Liver (tissue), 9 donors: ENCODE data around the gene TMEM150A. TPM values are rescaled to one million over a fixed set of nuclear protein-coding genes. Genes with fewer than 3 reads are reported as not detected.
"Not testable (repeated sequence)": the region's sequence is repeated elsewhere in the genome, so short reads cannot be mapped to it uniquely, and the experiment has no call there.

Experiments
- DNase-seq: peaks from one replicate; pipeline ENCODE4 v3.0.0-alpha.2; 2017; ENCODE audit warnings: low spot score
- H3K27ac ChIP-seq, 2 donors: one replicate each; pipeline ENCODE4 v1.7.0; 2013; ENCODE audit warnings: inconsistent platforms in 2 of 2, low read length in 2 of 2, control low read depth in 1 of 2, low read depth in 1 of 2, mild to moderate bottlenecking in 1 of 2
- H3K27me3 ChIP-seq, 4 donors: one replicate each; pipeline versions ENCODE4 v1.6.1 to v1.7.0; 2013; ENCODE audit warnings: low read length in 3 of 4, inconsistent platforms in 1 of 4, mild to moderate bottlenecking in 1 of 4, moderate library complexity in 1 of 4; ENCODE audit not compliant: control insufficient read depth in 4 of 4, insufficient read depth in 4 of 4
- H3K36me3 ChIP-seq, 4 donors: one replicate each; pipeline versions ENCODE4 v1.6.1 to v1.7.0; 2013; ENCODE audit warnings: low read length in 3 of 4, mild to moderate bottlenecking in 3 of 4, low read depth in 1 of 4, moderate library complexity in 1 of 4; ENCODE audit not compliant: control insufficient read depth in 4 of 4, insufficient read depth in 3 of 4
- H3K4me1 ChIP-seq, 4 donors: one replicate each; pipeline versions ENCODE4 v1.6.1 to v1.7.0; 2013; ENCODE audit warnings: low read length in 3 of 4, mild to moderate bottlenecking in 3 of 4, moderate library complexity in 1 of 4; ENCODE audit not compliant: control insufficient read depth in 4 of 4, insufficient read depth in 4 of 4
- H3K4me3 ChIP-seq, 3 donors: one replicate each; pipeline versions ENCODE4 v1.6.1 to v1.7.0; 2013; ENCODE audit warnings: low read length in 3 of 3, control low read depth in 1 of 3, low read depth in 1 of 3, mild to moderate bottlenecking in 1 of 3
- H3K9ac ChIP-seq, 2 donors: one replicate each; pipeline ENCODE4 v1.7.0; 2013; ENCODE audit warnings: low read length in 2 of 2, mild to moderate bottlenecking in 2 of 2, moderate library complexity in 2 of 2, control low read depth in 1 of 2, low read depth in 1 of 2
- H3K9me3 ChIP-seq, 4 donors: one replicate each; pipeline versions ENCODE4 v1.6.1 to v1.7.0; 2013; ENCODE audit warnings: low read length in 3 of 4; ENCODE audit not compliant: control insufficient read depth in 4 of 4
- ATF3 ChIP-seq: IDR thresholded peaks from 2 replicates; pipeline ENCODE4 v1.6.1; 2016; ENCODE audit warnings: antibody characterized with exemption
- EGR1 ChIP-seq, 2 donors: IDR thresholded peaks; 2 replicates each; pipeline ENCODE4 v1.6.1; 2016 to 2018; ENCODE audit warnings: antibody characterized with exemption in 2 of 2, low read depth in 2 of 2
- FOXA2 ChIP-seq: IDR thresholded peaks from 2 replicates; pipeline ENCODE4 v1.6.1; 2016; ENCODE audit warnings: antibody characterized with exemption
- GABPA ChIP-seq, 2 donors: IDR thresholded peaks in 1 of 2; conservative IDR thresholded peaks in 1 of 2; 2 replicates each; pipeline ENCODE4 v1.6.1; 2016; ENCODE audit warnings: antibody characterized with exemption in 2 of 2, mild to moderate bottlenecking in 1 of 2, moderate library complexity in 1 of 2
- HNF4A ChIP-seq, 2 donors: conservative IDR thresholded peaks; 2 replicates each; pipeline ENCODE4 v1.6.1; 2016; ENCODE audit warnings: antibody characterized with exemption in 2 of 2, mild to moderate bottlenecking in 2 of 2
- HNF4G ChIP-seq: IDR thresholded peaks from 2 replicates; pipeline ENCODE4 v1.6.1; 2016; ENCODE audit warnings: antibody characterized with exemption
- JUND ChIP-seq, 2 donors: IDR thresholded peaks; 2 replicates each; pipeline ENCODE4 v1.6.1; 2016; ENCODE audit warnings: antibody characterized with exemption in 2 of 2
- MAX ChIP-seq: IDR thresholded peaks from 2 replicates; pipeline ENCODE4 v1.6.1; 2016; ENCODE audit warnings: antibody characterized with exemption
- NR2F2 ChIP-seq: IDR thresholded peaks from 2 replicates; pipeline ENCODE4 v1.6.1; 2016; ENCODE audit warnings: antibody characterized with exemption
- RAD21 ChIP-seq, 2 donors: IDR thresholded peaks; 2 replicates each; pipeline ENCODE4 v1.6.1; 2016; ENCODE audit warnings: antibody characterized with exemption in 2 of 2, mild to moderate bottlenecking in 2 of 2
- REST ChIP-seq: IDR thresholded peaks from 2 replicates; pipeline ENCODE4 v1.6.1; 2016; ENCODE audit warnings: antibody characterized with exemption, mild to moderate bottlenecking
- SP1 ChIP-seq: IDR thresholded peaks from 2 replicates; pipeline ENCODE4 v1.6.1; 2018; ENCODE audit warnings: antibody characterized with exemption, mild to moderate bottlenecking
- TAF1 ChIP-seq: conservative IDR thresholded peaks from 2 replicates; pipeline ENCODE4 v1.6.1; 2016; ENCODE audit warnings: antibody characterized with exemption, mild to moderate bottlenecking
- YY1 ChIP-seq: IDR thresholded peaks from 2 replicates; pipeline ENCODE4 v1.6.1; 2016; ENCODE audit warnings: antibody characterized with exemption, mild to moderate bottlenecking
- ZBTB33 ChIP-seq: IDR thresholded peaks from 2 replicates; pipeline ENCODE4 v1.6.1; 2016; ENCODE audit warnings: antibody characterized with exemption
- WGBS: extraction: QIAGEN DNeasy Blood & Tissue Kit; methylation state at CpG from one replicate; pipeline ENCODE4 v1.1.7; 2013; 5-methylcytosine and 5-hydroxymethylcytosine counted together
- polyA plus RNA-seq, 2 donors: library from polyadenylated mRNA; stranded (reverse) in 1 of 2; unstranded in 1 of 2; fragments of 200-250 nt in 1 of 2; fragments of >200 nt in 1 of 2; fragmentation: Nextera tagmentation in 1 of 2; extraction: Ambion mirVana in 1 of 2; gene quantifications; one replicate each; pipeline versions ENCODE4 v1.2.1 to v1.2.3, GENCODE V29; 2013 to 2015
- total RNA-seq, 2 donors: library from RNA; depleted of rRNA; stranded (reverse); fragments of >200 nt; gene quantifications; one replicate each; pipeline ENCODE4 v1.2.3, GENCODE V29; 2014
- donor health status: healthy.
- donor health status: healthy.
- donor health status: healthy.
- donor health status: healthy.
- donor health status: healthy.

TMEM150A gene
- total and polyA plus RNA-seq, 4 donors, result 13.1 to 32.5 (median 24.6) TPM

GRCh38 chr2:85617723-85618122 is 15.2 kb upstream of the TMEM150A start:
- H3K27me3 ChIP-seq, H3K9me3 ChIP-seq, DNase-seq, H3K9ac ChIP-seq, H3K27ac ChIP-seq, H3K4me3 ChIP-seq: not testable (repeated sequence)
- WGBS, result 91% methylated on average over 5 of the region's 5 CpGs
- Histone ChIP-seq H3K4me1 (peaks cover 0 to 15% (median 11%) of the 10 kb centered on the region in 4 donors), H3K36me3 (peaks cover 7 to 22% (median 17%) of the 10 kb centered on the region in 4 donors)

- no peak overlapping the region for H3K9ac ChIP-seq
- 94% methylated on average over 17 of the region's 17 CpGs for WGBS
- TF ChIP-seq YY1, result no peak
- no peak for TF ChIP-seq HNF4A (conservative IDR thresholded peaks at IDR 0.05)
- no peak for TF ChIP-seq GABPA (IDR thresholded peaks at IDR 0.05 in 1 of 2, conservative IDR thresholded peaks at IDR 0.05 in 1 of 2)
- TF ChIP-seq NR2F2, result no peak
- no peak for TF ChIP-seq REST
- TF ChIP-seq FOXA2, result no peak
- no peak for TF ChIP-seq SP1
- TF ChIP-seq TAF1, result no peak
- no peak for TF ChIP-seq EGR1 (IDR thresholded peaks at IDR 0.05; ENCODE audit: low read depth in 2 of 2)
- TF ChIP-seq HNF4G, result no peak
- no peak for TF ChIP-seq RAD21 (IDR thresholded peaks at IDR 0.05)
- no peak for TF ChIP-seq ATF3
- TF ChIP-seq ZBTB33, result no peak
- TF ChIP-seq JUND (IDR thresholded peaks at IDR 0.05), result no peak
- no peak for TF ChIP-seq MAX
- H3K4me3 ChIP-seq, result no peak overlapping the region
- H3K9me3 ChIP-seq, result no peaks in the 10 kb centered on the region
- H3K27me3 ChIP-seq, result no peaks in the 10 kb centered on the region
- peak overlapping the region in 1 of 2 donors; percentile 50 for H3K27ac ChIP-seq
- DNase-seq, result no peak
- H3K36me3 ChIP-seq, result peaks cover 0 to 9% (median 2%) of the 10 kb centered on the region in 4 donors
- H3K4me1 ChIP-seq, result peaks cover 0 to 26% (median 17%) of the 10 kb centered on the region in 4 donors
Measured at GRCh38 chr2:85615413-85615728, 12.9 kb upstream of the TMEM150A start.

GRCh38 chr2:85614757-85615156 is 12.3 kb upstream of the TMEM150A start:
- H3K27me3 ChIP-seq, H3K27ac ChIP-seq, H3K36me3 ChIP-seq, H3K4me3 ChIP-seq, H3K9me3 ChIP-seq, DNase-seq, H3K9ac ChIP-seq: not testable (repeated sequence)
- peaks cover 0 to 31% (median 21%) of the 10 kb centered on the region in 4 donors for H3K4me1 ChIP-seq
- WGBS, result 97% methylated on average over 7 of the region's 7 CpGs
